Stomach (tissue), 4 donors: Measurements from ENCODE around the gene THSD4.

Experiments used
- POLR2A ChIP-seq, 4 donors: fragments of 450-650 bp; IDR thresholded peaks; one replicate each; pipeline ENCODE4 v1.6.1; 2016; ENCODE audit warnings: antibody characterized with exemption in 4 of 4, control low read depth in 2 of 4, mild to moderate bottlenecking in 1 of 4, moderate library complexity in 1 of 4
- POLR2AphosphoS5 ChIP-seq, 3 donors: sonication (generic); formaldehyde crosslinking; IDR thresholded peaks; one replicate each; pipeline ENCODE4 v1.6.1; 2016; ENCODE audit warnings: antibody characterized with exemption in 3 of 3
- TF ChIP-seq, protein P1 (sequence below), 7 experiments: fragments of 450-650 bp in 4 of 7; fragments of 200-600 bp in 3 of 7; sonication (generic) in 3 of 7; IDR thresholded peaks; one replicate each; pipeline ENCODE4 v1.5.1; 2016 to 2019; ENCODE audit warnings: antibody characterized with exemption in 7 of 7, control low read depth in 2 of 7, mild to moderate bottlenecking in 1 of 7

DNA sequence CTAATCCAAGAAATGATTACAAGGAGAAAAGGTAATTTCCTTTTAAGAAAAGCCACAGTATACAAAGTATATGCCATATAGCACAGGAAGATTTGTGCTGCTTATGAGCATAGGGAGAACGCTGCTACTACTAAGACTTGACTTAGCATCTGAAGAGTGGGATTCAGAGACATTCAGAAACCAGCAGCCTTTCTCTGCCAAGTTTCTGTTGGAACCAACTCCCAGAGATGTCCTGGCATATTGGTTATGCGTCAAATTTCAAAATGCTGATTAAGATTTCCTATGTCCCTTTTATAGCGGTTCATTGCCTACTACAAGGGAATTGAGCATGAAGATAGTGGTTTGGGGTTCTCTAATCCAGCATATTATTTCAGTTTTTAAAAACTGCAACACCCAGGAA, 700.0 kb downstream of the THSD4 start:
- TF ChIP-seq, protein P1, sequence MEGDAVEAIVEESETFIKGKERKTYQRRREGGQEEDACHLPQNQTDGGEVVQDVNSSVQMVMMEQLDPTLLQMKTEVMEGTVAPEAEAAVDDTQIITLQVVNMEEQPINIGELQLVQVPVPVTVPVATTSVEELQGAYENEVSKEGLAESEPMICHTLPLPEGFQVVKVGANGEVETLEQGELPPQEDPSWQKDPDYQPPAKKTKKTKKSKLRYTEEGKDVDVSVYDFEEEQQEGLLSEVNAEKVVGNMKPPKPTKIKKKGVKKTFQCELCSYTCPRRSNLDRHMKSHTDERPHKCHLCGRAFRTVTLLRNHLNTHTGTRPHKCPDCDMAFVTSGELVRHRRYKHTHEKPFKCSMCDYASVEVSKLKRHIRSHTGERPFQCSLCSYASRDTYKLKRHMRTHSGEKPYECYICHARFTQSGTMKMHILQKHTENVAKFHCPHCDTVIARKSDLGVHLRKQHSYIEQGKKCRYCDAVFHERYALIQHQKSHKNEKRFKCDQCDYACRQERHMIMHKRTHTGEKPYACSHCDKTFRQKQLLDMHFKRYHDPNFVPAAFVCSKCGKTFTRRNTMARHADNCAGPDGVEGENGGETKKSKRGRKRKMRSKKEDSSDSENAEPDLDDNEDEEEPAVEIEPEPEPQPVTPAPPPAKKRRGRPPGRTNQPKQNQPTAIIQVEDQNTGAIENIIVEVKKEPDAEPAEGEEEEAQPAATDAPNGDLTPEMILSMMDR (IDR thresholded peaks at IDR 0.05): no peak
- TF ChIP-seq POLR2A (IDR thresholded peaks at IDR 0.05): no peak
- TF ChIP-seq POLR2AphosphoS5 (IDR thresholded peaks at IDR 0.05): no peak
